Measurements from ENCODE around the gene MINAR1.
"Not testable (repeated sequence)": the region's sequence is repeated elsewhere in the genome, so short reads cannot be mapped to it uniquely, and the experiment has no call there.

The MINAR1 gene

GRCh38 chr15:79412010-79412409 is 20.1 kb upstream of the MINAR1 start:
- no peaks in the 10 kb centered on the region for H3K9me3 ChIP-seq (ENCODE audit: insufficient read depth, low read depth, low read length)
- H3K27me3 ChIP-seq (ENCODE audit: insufficient read depth, low read length) = no peaks in the 10 kb centered on the region
- H3K9ac ChIP-seq (ENCODE audit: low read depth, low read length) = no peak overlapping the region
- H3K4me3 ChIP-seq (ENCODE audit: low read length) = no peak overlapping the region
- H3K4me1 ChIP-seq (ENCODE audit: insufficient read depth, low read length) = peaks cover 25% of the 10 kb centered on the region
- H3K27ac ChIP-seq (ENCODE audit: low read length) = no peak overlapping the region
- H3K36me3 ChIP-seq (ENCODE audit: insufficient read depth, low read depth, low read length) = no peaks in the 10 kb centered on the region

- Histone ChIP-seq H3K4me3 (ENCODE audit: low read length) (no peak overlapping the region), H3K9ac (ENCODE audit: low read depth, low read length) (no peak overlapping the region), H3K27ac (ENCODE audit: low read length) (no peak overlapping the region), H3K27me3 (ENCODE audit: insufficient read depth, low read length) (no peaks in the 10 kb centered on the region), H3K9me3 (ENCODE audit: insufficient read depth, low read depth, low read length) (no peaks in the 10 kb centered on the region), H3K4me1 (ENCODE audit: insufficient read depth, low read length) (peaks cover 25% of the 10 kb centered on the region), H3K36me3 (ENCODE audit: insufficient read depth, low read depth, low read length) (no peaks in the 10 kb centered on the region)
Measured at GRCh38 chr15:79412429-79412828, 19.7 kb upstream of the MINAR1 start.

- H3K4me1 ChIP-seq (ENCODE audit: insufficient read depth, low read length) = peaks cover 8% of the 10 kb centered on the region; the same call in 1 of the 2 replicates
- no peaks in the 10 kb centered on the region for H3K9me3 ChIP-seq (ENCODE audit: insufficient read depth, low read depth, low read length)
- no peak overlapping the region for H3K4me3 ChIP-seq (ENCODE audit: low read length)
- H3K9ac ChIP-seq (ENCODE audit: low read depth, low read length) = no peak overlapping the region
- H3K27me3 ChIP-seq (ENCODE audit: insufficient read depth, low read length) = no peaks in the 10 kb centered on the region
- no peaks in the 10 kb centered on the region for H3K36me3 ChIP-seq (ENCODE audit: insufficient read depth, low read depth, low read length)
- no peak overlapping the region for H3K27ac ChIP-seq (ENCODE audit: low read length)
Measured at GRCh38 chr15:79416876-79417275, 15.3 kb upstream of the MINAR1 start.

DNA sequence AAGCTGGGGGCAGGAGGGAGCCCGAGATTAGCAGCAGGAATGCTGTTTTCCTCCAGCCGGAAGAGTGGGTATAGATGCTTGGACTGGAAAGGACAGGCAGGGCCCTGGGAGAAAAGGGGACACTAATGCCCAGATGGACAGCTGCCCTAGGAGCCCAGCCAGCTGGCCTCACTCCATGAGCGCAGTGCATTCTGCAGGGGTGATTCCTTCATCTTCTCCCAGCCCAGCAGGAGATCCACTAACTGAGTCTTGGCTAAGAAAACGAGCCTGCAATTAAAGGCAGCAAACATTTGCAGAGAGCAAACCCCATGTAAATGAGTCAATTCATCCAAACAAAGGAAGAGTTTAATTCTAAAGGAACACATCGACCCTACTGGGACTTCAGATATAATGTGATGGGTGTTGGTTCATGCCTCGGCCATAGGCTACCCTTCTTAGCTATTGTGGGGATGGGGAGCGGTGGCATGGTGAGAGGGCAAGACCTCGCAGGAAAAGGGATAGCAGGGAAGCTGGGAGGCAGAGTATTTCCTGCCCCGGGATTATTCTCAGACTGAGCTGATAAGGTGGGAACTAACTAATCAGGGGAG is 13.3 kb upstream of the MINAR1 start:
- Histone ChIP-seq H3K27me3 (ENCODE audit: insufficient read depth, low read length) (no peaks in the 10 kb centered on the region), H3K9me3 (ENCODE audit: insufficient read depth, low read depth, low read length) (no peaks in the 10 kb centered on the region), H3K4me3 (ENCODE audit: low read length) (no peak overlapping the region), H3K36me3 (ENCODE audit: insufficient read depth, low read depth, low read length) (no peaks in the 10 kb centered on the region), H3K4me1 (ENCODE audit: insufficient read depth, low read length) (peaks cover 8% of the 10 kb centered on the region; the same call in 1 of the 2 replicates), H3K9ac (ENCODE audit: low read depth, low read length) (no peak overlapping the region), H3K27ac (ENCODE audit: low read length) (no peak overlapping the region)

- H3K27ac ChIP-seq (ENCODE audit: low read length) = no peak overlapping the region
- H3K27me3 ChIP-seq (ENCODE audit: insufficient read depth, low read length) = peaks cover 36% of the 10 kb centered on the region
- H3K9ac ChIP-seq (ENCODE audit: low read depth, low read length) = no peak overlapping the region
- H3K4me3 ChIP-seq (ENCODE audit: low read length) = no peak overlapping the region
- no peaks in the 10 kb centered on the region for H3K9me3 ChIP-seq (ENCODE audit: insufficient read depth, low read depth, low read length)
- H3K36me3 ChIP-seq (ENCODE audit: insufficient read depth, low read depth, low read length) = no peaks in the 10 kb centered on the region
- peaks cover 9% of the 10 kb centered on the region for H3K4me1 ChIP-seq (ENCODE audit: insufficient read depth, low read length)
Measured at GRCh38 chr15:79425591-79426295, 6.4 kb upstream of the MINAR1 start.

- H3K9ac ChIP-seq (ENCODE audit: low read depth, low read length); H3K27ac ChIP-seq (ENCODE audit: low read length); H3K36me3 ChIP-seq (ENCODE audit: insufficient read depth, low read depth, low read length); H3K9me3 ChIP-seq (ENCODE audit: insufficient read depth, low read depth, low read length); H3K4me3 ChIP-seq (ENCODE audit: low read length): not testable (repeated sequence)
- Histone ChIP-seq H3K27me3 (ENCODE audit: insufficient read depth, low read length) (peaks cover 48% of the 10 kb centered on the region), H3K4me1 (ENCODE audit: insufficient read depth, low read length) (peaks cover 15% of the 10 kb centered on the region)
Measured at GRCh38 chr15:79426899-79427298, 5.2 kb upstream of the MINAR1 start.

GRCh38 chr15:79427781-79428598 is 4.1 kb upstream of the MINAR1 start:
- Histone ChIP-seq H3K27me3 (ENCODE audit: insufficient read depth, low read length) (peaks cover 58% of the 10 kb centered on the region), H3K9me3 (ENCODE audit: insufficient read depth, low read depth, low read length) (no peaks in the 10 kb centered on the region), H3K36me3 (ENCODE audit: insufficient read depth, low read depth, low read length) (no peaks in the 10 kb centered on the region), H3K4me1 (ENCODE audit: insufficient read depth, low read length) (peaks cover 15% of the 10 kb centered on the region), H3K27ac (ENCODE audit: low read length) (no peak overlapping the region), H3K4me3 (ENCODE audit: low read length) (no peak overlapping the region), H3K9ac (ENCODE audit: low read depth, low read length) (no peak overlapping the region)

- Histone ChIP-seq H3K9me3 (ENCODE audit: insufficient read depth, low read depth, low read length) (no peaks in the 10 kb centered on the region), H3K36me3 (ENCODE audit: insufficient read depth, low read depth, low read length) (no peaks in the 10 kb centered on the region), H3K4me1 (ENCODE audit: insufficient read depth, low read length) (peaks cover 22% of the 10 kb centered on the region), H3K4me3 (ENCODE audit: low read length) (peak overlapping the region; percentile 60), H3K27ac (ENCODE audit: low read length) (no peak overlapping the region), H3K9ac (ENCODE audit: low read depth, low read length) (peak overlapping the region; percentile 12; the same call in 1 of the 2 replicates), H3K27me3 (ENCODE audit: insufficient read depth, low read length) (peaks cover 89% of the 10 kb centered on the region)
Measured at GRCh38 chr15:79430901-79431635, 1.1 kb upstream of the MINAR1 start.

GRCh38 chr15:79432345-79433275 is 474 bp downstream of the MINAR1 start:
- H3K36me3 ChIP-seq (ENCODE audit: insufficient read depth, low read depth, low read length) = no peaks in the 10 kb centered on the region
- no peak overlapping the region for H3K27ac ChIP-seq (ENCODE audit: low read length)
- H3K9me3 ChIP-seq (ENCODE audit: insufficient read depth, low read depth, low read length) = no peaks in the 10 kb centered on the region
- H3K4me1 ChIP-seq (ENCODE audit: insufficient read depth, low read length) = peaks cover 22% of the 10 kb centered on the region
- H3K9ac ChIP-seq (ENCODE audit: low read depth, low read length) = no peak overlapping the region
- H3K4me3 ChIP-seq (ENCODE audit: low read length) = peak overlapping the region; percentile 60
- H3K27me3 ChIP-seq (ENCODE audit: insufficient read depth, low read length) = peaks cover 97% of the 10 kb centered on the region

GRCh38 chr15:79433276-79433990 is 1.3 kb downstream of the MINAR1 start:
- no peak overlapping the region for H3K9ac ChIP-seq (ENCODE audit: low read depth, low read length)
- H3K27me3 ChIP-seq (ENCODE audit: insufficient read depth, low read length) = peaks cover 89% of the 10 kb centered on the region
- no peak overlapping the region for H3K27ac ChIP-seq (ENCODE audit: low read length)
- H3K4me1 ChIP-seq (ENCODE audit: insufficient read depth, low read length) = peaks cover 22% of the 10 kb centered on the region
- H3K36me3 ChIP-seq (ENCODE audit: insufficient read depth, low read depth, low read length) = no peaks in the 10 kb centered on the region
- peak overlapping the region; percentile 60 for H3K4me3 ChIP-seq (ENCODE audit: low read length)
- H3K9me3 ChIP-seq (ENCODE audit: insufficient read depth, low read depth, low read length) = no peaks in the 10 kb centered on the region

Data from iPS-20b (cell line).